HS-27A (cell line): ENCODE measurements around the gene PLEKHJ1.

Experiments
- DNase-seq: peaks from one replicate; pipeline ENCODE4 v3.0.0-alpha.2; 2012; ENCODE audit warnings: low read depth, missing footprints

Gene PLEKHJ1

DNA sequence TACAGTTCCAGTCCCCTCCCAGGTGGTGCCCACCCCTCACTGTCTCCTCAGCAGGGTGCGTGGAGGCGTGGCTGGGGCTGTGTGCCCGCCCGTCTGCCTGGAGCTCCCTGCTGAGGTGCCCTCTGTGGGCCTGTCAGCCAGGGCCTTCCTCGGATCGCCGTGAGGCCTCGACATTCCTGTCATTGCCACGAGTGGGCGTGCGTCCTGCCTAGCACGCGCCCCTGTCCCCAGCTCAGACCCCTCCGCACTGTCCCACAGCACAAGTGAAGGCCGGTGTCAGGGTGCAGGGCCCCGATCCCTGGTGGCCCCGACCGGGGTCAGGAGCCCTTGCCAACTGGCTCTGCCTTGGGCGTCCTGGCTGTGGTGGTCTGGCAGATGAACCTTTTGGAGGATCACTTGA is 40.2 kb downstream of the PLEKHJ1 start:
- no peak for DNase-seq

- DNase-seq, result no peak
These were observed 40.8 kb downstream of the PLEKHJ1 start for GRCh38 chr19:2195361-2195760.

DNA sequence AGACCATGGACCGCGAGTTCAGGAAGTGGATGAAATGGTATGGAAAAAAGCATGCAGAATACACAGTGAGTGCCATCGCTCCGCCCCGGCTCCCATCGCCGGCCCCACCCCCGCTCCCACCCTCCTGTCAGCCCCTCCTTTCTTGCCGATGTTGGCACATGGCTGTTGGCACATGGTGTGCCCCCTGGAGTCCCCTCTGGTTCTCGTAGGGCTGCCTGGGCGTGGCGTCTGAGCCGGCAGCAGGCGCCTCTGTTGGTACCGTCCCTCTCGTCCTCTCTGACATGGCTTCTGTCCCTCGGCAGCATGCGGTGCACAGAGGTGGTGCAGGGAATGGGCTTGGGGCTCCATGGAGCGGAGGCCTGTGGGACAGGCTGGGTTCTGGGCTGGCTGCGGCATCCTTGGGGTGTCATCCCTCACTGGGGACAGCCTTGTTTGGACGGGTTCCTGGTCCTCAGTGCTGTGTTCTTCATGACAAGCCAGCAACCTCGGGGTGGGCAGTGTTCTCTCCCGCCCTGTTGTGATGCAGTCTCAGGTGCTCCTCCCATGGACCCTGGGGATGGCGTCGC is 41.5 kb downstream of the PLEKHJ1 start:
- no peak for DNase-seq

- DNase-seq, result no peak
These were observed 42.3 kb downstream of the PLEKHJ1 start for GRCh38 chr19:2193807-2194206.

- no peak for DNase-seq
These were observed 43.3 kb downstream of the PLEKHJ1 start for GRCh38 chr19:2192862-2193261.

DNA sequence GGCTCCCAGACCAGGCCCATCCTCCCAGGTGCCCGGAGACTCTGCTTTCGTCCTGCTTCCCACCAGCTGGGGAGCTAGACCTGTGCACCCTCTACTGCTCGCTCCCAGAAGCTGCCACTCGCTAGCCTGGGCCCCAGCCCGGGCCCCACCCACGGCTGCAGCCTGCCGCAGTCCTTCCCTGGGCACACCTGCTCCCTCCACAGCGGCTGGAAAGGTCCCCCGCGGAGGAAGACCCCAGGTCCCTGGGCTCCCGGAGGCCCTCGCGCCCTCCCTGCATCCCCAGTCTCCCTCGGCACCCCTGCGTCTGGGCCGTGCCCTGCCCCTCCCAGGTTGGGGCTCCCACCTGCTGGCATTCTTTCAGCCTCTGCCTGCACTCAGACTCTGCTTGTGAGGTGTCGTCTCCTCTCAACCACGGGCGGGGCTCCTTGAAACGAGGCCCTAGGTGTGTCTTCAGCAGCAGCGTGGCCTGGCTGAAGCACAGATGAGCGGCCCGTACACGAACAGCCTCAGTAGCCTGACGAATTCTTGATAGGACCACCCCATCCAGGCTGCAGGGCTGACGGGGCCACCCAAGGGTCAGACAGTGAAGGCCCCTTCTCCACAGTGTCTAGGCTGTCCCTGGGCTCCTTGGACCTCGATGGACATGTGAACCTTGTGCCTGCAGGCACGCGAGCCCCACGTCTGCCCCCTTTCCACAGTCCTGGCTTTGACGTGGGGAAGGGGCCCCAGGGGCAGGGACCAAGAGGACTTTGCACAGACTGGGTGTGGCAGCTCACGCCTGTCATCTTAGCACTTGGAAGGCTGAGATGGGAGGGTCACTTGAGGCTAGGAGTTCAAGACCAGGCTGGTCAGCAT is 44.4 kb downstream of the PLEKHJ1 start:
- DNase-seq, result no peak

- no peak for DNase-seq
These were observed 45.2 kb downstream of the PLEKHJ1 start for GRCh38 chr19:2190848-2191455.

DNA sequence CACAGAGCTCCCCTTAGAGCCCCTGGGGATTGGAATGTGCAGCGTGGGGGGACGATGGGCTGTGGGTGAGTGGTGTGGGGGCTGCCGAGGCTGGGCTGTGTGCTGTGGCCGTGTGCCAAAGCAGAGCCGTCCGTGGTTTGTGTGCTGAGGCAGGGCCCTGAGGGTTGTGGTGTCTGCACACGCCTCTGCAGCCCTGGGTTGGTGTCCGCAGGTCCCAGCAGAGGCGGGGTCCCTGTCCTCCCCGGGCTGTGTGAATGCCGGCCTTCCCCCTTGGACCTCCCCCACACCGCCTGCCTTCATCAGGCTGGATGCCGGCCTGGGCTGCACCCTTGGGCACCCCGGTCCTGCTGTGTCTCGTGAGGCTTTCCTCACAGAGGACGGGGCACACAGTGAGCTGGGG is 46.2 kb downstream of the PLEKHJ1 start:
- no peak for DNase-seq

DNA sequence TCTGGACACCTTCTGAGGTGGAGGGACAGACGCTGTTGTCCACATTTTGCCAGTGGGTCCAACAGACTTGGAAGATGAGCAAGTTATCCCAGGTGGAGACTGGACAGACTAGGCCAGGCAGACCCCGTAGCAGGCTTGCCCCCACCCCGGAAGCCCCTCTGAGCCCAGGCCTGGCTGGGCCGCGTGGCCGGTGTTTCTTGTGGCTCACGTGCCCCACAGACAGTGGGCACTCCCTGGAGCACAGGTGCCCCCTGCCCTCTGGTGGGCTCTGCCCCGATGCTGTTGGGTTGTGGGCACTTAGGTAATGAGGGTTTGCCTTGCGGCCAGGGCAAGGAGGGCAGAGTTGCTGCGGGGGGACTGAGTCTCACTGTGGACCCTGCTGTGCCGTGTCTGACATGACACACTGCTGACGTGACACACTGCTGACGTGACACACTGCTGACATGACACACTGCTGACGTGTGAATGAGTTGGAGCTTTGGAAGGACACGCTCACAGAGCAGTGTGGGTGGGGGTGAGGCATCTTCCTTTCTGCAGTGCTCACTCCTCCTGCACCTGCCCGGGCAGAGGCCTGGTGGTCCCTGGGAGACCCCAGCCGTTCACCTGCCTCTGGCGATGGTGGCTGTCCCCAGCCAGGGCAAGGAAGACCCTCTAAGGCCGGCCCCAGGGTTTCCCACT is 47.3 kb downstream of the PLEKHJ1 start:
- no peak for DNase-seq

DNA sequence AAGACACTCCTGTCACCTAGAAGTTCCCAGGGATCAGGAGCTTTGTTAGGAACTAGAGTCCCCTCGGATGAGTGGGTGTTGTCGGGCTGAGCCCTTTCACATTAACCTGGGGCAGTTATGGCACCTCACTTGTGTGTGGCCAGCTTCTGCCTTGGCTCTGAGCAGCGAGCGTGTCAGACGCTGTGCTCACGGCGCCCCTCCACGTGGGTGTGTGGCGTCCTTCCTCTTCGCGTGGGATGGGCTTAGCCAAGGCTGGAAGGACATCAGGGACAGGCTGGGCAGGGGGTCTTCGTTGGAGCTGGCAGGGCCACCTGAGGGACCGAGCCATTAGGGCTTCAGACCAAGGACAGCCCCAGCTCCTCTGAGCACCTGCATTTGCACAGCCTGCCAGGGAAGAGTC is 49.0 kb downstream of the PLEKHJ1 start:
- DNase-seq, result no peak

DNA sequence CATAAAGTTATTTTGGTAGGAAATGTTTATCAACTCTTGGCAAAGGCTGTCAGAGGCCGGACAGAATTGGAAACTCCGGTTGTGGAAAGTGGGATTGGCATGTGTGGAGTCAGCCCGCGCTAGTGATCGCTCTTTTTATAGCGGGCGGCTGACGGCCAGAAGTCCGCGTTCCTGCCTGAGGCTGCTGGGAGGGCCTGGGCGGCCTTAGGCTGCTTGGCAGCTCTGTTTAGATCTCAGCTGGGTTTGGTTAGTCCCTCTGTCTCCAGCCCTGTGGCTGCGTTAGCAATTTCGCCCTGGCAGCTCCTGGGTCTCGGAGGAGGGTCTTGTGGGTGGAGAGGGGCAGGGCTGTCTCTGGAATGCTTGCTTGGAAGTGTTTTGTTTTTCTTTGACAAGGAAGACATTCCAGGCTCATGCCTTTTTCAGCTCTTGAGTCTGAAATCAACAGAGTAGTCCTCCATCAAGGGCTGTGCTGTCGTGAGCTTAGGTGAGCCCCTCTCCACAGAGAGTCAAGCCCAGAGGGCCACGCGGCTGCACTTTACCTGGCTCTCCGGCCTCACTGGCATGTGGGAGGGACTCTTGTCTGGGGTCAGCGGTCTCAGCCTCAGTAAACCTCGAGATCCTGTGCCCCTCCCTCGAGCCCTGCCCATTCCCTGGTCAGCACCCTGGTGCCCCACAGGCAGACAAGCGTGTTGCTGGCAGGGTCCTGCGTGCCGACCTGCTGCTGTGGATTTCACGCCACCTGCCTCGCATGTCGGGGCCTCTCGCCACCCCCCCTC is 49.9 kb downstream of the PLEKHJ1 start:
- DNase-seq, result no peak

DNA sequence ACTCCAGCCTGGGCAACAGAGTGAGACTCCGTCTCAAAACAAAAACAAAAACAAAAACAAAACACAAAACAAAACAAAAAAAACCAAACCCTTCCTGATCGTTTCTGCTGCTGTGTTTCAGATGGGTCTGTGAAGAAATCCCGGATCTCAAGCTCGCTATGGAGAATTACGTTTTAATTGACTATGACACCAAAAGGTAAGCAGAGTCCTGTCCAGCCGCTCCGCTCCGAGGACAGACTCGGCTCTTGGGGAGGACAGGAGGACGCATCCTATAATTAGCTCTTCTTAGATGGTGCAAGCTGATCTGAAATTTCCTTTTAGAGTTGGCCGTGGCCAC is 50.4 kb downstream of the PLEKHJ1 start:
- no peak for DNase-seq

DNA sequence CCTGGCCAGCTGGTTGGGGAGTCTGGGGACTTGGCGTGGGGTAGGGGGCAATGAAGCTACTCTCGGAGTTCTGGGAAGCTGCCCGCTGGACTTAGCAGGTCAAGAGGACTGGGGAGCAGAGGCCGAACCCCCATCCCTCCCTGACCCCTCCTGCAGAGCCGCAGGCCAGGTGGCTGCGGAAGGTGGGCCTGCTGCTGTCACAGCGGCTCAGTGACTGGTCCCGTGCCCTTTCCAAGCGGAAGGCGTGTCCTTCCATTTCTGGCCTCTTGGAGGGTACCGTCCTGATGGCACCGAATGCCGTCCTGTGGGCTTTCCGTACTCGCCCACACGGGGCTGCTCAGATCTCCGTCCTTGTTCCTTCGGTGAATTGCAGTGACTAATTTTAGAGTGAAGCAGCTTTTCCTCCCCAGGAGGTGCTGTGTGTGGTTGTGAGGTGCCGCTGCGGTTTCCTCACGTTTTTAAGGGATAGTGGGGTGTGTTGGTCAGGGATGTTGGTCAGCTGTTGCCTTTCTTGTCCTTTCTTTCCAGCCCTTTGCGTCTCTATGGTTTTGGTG is 51.6 kb downstream of the PLEKHJ1 start:
- DNase-seq, result no peak
